ENCODE results near the gene IFNAR1.

The IFNAR1 gene

GRCh38 chr21:33324291-33325221 is at the start of gene IFNAR1:
IFNAR1 (plus strand) TSS chr21:33324970; CDS start chr21:33325056, 86 bp downstream.
- peak; percentile 99 for DNase-seq

- no peak for DNase-seq
These were observed 46.0 kb upstream of the IFNAR1 start for GRCh38 chr21:33278721-33279120.

GRCh38 chr21:33279330-33279820 is 45.4 kb upstream of the IFNAR1 start:
- DNase-seq, result no peak

- no peak for DNase-seq
These were observed 43.6 kb upstream of the IFNAR1 start for GRCh38 chr21:33281096-33281652.

GRCh38 chr21:33283203-33283602 is 41.6 kb upstream of the IFNAR1 start:
- no peak for DNase-seq

GRCh38 chr21:33286076-33286475 is 38.7 kb upstream of the IFNAR1 start:
- DNase-seq, result no peak

- no peak for DNase-seq
These were observed 37.9 kb upstream of the IFNAR1 start for GRCh38 chr21:33286600-33287456.

GRCh38 chr21:33289199-33289819 is 35.5 kb upstream of the IFNAR1 start:
- DNase-seq, result no peak

GRCh38 chr21:33290441-33290840 is 34.3 kb upstream of the IFNAR1 start:
- DNase-seq, result no peak

GRCh38 chr21:33291686-33292085 is 33.1 kb upstream of the IFNAR1 start:
- DNase-seq, result no peak

GRCh38 chr21:33292724-33293123 is 32.0 kb upstream of the IFNAR1 start:
- no peak for DNase-seq

- no peak for DNase-seq
These were observed 31.6 kb upstream of the IFNAR1 start for GRCh38 chr21:33293136-33293535.

- DNase-seq, result no peak
These were observed 31.0 kb upstream of the IFNAR1 start for GRCh38 chr21:33293811-33294216.

- no peak for DNase-seq
These were observed 28.6 kb upstream of the IFNAR1 start for GRCh38 chr21:33296156-33296555.

GRCh38 chr21:33299181-33299752 is 25.5 kb upstream of the IFNAR1 start:
- DNase-seq, result no peak

GRCh38 chr21:33300701-33301631 is 23.8 kb upstream of the IFNAR1 start:
- no peak for DNase-seq

- DNase-seq, result no peak
These were observed 23.2 kb upstream of the IFNAR1 start for GRCh38 chr21:33301632-33302002.

GRCh38 chr21:33302055-33302454 is 22.7 kb upstream of the IFNAR1 start:
- DNase-seq, result no peak

- DNase-seq, result no peak
These were observed 22.0 kb upstream of the IFNAR1 start for GRCh38 chr21:33302796-33303195.

GRCh38 chr21:33305344-33305671 is 19.5 kb upstream of the IFNAR1 start:
- no peak for DNase-seq

- no peak for DNase-seq
These were observed 18.8 kb upstream of the IFNAR1 start for GRCh38 chr21:33305938-33306337.
